ENCODE data around the gene MRPS35.

MRPS35 gene

DNA sequence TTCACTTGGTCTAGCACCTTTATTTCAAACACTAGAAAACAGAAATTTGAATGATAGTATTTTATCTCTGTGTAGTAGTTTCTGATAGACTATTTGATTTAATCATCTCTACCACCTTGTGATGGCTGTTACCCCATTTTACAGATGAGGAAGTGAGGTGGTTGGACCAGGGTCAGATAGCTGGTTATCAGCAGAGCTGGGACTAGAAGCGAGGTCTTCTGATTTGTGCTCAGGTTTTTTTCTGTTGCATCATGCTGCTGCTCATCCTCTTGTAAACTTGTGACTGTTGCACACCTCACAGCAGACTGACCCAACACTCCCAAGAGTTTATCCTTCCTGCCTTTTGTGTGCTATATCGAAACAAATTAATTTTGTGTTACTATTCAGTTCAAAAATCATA, 79.5 kb downstream of the MRPS35 start:
- TF ChIP-seq, protein P1, sequence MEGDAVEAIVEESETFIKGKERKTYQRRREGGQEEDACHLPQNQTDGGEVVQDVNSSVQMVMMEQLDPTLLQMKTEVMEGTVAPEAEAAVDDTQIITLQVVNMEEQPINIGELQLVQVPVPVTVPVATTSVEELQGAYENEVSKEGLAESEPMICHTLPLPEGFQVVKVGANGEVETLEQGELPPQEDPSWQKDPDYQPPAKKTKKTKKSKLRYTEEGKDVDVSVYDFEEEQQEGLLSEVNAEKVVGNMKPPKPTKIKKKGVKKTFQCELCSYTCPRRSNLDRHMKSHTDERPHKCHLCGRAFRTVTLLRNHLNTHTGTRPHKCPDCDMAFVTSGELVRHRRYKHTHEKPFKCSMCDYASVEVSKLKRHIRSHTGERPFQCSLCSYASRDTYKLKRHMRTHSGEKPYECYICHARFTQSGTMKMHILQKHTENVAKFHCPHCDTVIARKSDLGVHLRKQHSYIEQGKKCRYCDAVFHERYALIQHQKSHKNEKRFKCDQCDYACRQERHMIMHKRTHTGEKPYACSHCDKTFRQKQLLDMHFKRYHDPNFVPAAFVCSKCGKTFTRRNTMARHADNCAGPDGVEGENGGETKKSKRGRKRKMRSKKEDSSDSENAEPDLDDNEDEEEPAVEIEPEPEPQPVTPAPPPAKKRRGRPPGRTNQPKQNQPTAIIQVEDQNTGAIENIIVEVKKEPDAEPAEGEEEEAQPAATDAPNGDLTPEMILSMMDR (IDR thresholded peaks at IDR 0.05; ENCODE audit: low read depth, low read length, missing control alignments): no peak
- no peak for DNase-seq (ENCODE audit: extremely low read depth, low read depth)
- H3K4me3 ChIP-seq (replicated peaks; ENCODE audit: low read depth, low read length): no peak overlapping the region

GRCh38 chr12:27794818-27795584, 84.4 kb downstream of the MRPS35 start:
- no peak overlapping the region for H3K4me3 ChIP-seq (replicated peaks; ENCODE audit: low read depth, low read length)
- TF ChIP-seq, protein P1 (IDR thresholded peaks at IDR 0.05; ENCODE audit: low read depth, low read length, missing control alignments): no peak
- DNase-seq (ENCODE audit: extremely low read depth, low read depth): no peak

DNA sequence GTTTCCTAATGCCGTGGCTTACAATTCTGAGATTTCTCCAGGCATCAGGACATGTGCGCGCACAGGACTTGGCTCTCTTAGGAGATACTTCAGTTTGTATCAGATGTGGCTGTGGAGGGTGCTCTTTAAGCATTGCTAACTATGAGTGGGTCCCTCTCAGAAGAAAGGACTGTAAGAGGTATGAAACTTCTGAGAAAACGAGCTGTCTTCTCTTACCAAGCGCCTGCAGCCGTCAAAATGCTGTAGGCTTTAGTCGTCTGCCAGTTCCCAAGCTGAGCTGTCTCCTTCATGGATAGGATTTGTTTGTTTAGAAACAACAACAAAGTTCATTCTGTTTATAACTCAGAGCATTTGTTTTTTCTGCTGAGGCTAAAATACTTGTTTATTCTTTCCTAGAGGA, 85.5 kb downstream of the MRPS35 start:
- TF ChIP-seq, protein P1 (IDR thresholded peaks at IDR 0.05; ENCODE audit: low read depth, low read length, missing control alignments): no peak
- no peak for DNase-seq (ENCODE audit: extremely low read depth, low read depth)
- H3K4me3 ChIP-seq (replicated peaks; ENCODE audit: low read depth, low read length): no peak overlapping the region

DNA sequence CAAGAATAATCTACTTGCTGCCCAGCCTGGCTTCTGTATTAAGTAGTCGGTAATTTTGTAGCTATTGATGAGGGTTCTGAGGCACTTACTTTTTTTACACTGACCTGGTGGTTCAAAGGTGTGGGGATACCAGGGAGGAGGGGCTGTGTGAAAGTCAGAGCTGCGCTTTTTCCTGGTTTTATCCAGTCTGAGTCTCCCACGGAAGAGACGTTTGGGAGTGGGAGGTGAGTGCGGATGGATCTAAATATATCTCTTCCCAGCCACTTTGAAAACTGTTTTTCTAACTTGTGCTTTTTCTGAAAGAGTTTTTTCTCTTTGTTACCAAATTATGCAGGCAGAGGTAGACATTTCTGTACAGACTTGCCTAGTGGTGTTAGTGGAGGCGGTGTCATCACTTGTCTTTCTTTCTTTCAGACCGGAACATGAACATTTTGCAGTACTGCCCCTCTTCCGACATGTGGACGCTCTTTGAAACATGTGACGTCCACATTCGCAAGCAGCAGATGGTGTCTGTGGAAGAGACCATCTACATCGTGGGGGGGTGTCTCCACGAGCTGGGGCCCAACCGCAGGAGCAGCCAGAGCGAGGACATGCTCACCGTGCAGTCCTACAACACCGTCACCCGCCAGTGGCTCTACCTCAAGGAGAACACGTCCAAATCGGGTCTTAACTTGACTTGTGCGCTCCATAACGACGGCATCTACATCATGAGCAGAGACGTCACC, 86.8 kb downstream of the MRPS35 start:
- H3K4me3 ChIP-seq (replicated peaks; ENCODE audit: low read depth, low read length): no peak overlapping the region
- no peak for DNase-seq (ENCODE audit: extremely low read depth, low read depth)
- TF ChIP-seq, protein P1 (IDR thresholded peaks at IDR 0.05; ENCODE audit: low read depth, low read length, missing control alignments): no peak

GRCh38 chr12:27800819-27801218, 90.2 kb downstream of the MRPS35 start:
- TF ChIP-seq, protein P1 (IDR thresholded peaks at IDR 0.05; ENCODE audit: low read depth, low read length, missing control alignments): no peak

DNA sequence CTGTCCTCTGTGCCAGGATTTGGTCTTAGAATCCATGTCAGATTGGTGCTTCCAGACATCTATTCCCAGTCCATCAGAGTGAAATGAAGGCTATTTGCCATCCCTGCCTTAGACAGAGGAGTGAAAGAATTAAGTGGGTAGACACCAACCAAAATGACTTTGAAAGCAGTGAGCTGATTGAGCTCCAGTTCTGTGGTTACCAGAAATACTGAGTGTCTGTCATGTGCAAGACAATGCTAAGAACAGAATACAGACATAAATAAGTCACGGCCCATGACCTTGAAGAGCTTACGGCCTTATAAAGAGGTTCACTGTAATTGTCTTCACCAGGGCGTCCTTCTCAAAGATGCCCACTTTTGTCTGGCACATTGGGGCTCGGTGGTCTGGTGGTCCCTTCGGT, 91.0 kb downstream of the MRPS35 start:
- TF ChIP-seq, protein P1 (IDR thresholded peaks at IDR 0.05; ENCODE audit: low read depth, low read length, missing control alignments): no peak
- DNase-seq (ENCODE audit: extremely low read depth, low read depth): no peak
- H3K4me3 ChIP-seq (replicated peaks; ENCODE audit: low read depth, low read length): no peak overlapping the region

More at GRCh38 chr12:27800819-27801218, 90.2 kb downstream of the MRPS35 start:
- no peak for DNase-seq (ENCODE audit: extremely low read depth, low read depth)
- H3K4me3 ChIP-seq (replicated peaks; ENCODE audit: low read depth, low read length): no peak overlapping the region

Measured in HFF-Myc (cell line).